Measurements from ENCODE around the gene NPC1L1.

Gene NPC1L1, protein sequence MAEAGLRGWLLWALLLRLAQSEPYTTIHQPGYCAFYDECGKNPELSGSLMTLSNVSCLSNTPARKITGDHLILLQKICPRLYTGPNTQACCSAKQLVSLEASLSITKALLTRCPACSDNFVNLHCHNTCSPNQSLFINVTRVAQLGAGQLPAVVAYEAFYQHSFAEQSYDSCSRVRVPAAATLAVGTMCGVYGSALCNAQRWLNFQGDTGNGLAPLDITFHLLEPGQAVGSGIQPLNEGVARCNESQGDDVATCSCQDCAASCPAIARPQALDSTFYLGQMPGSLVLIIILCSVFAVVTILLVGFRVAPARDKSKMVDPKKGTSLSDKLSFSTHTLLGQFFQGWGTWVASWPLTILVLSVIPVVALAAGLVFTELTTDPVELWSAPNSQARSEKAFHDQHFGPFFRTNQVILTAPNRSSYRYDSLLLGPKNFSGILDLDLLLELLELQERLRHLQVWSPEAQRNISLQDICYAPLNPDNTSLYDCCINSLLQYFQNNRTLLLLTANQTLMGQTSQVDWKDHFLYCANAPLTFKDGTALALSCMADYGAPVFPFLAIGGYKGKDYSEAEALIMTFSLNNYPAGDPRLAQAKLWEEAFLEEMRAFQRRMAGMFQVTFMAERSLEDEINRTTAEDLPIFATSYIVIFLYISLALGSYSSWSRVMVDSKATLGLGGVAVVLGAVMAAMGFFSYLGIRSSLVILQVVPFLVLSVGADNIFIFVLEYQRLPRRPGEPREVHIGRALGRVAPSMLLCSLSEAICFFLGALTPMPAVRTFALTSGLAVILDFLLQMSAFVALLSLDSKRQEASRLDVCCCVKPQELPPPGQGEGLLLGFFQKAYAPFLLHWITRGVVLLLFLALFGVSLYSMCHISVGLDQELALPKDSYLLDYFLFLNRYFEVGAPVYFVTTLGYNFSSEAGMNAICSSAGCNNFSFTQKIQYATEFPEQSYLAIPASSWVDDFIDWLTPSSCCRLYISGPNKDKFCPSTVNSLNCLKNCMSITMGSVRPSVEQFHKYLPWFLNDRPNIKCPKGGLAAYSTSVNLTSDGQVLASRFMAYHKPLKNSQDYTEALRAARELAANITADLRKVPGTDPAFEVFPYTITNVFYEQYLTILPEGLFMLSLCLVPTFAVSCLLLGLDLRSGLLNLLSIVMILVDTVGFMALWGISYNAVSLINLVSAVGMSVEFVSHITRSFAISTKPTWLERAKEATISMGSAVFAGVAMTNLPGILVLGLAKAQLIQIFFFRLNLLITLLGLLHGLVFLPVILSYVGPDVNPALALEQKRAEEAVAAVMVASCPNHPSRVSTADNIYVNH (N-terminal part only)

DNA sequence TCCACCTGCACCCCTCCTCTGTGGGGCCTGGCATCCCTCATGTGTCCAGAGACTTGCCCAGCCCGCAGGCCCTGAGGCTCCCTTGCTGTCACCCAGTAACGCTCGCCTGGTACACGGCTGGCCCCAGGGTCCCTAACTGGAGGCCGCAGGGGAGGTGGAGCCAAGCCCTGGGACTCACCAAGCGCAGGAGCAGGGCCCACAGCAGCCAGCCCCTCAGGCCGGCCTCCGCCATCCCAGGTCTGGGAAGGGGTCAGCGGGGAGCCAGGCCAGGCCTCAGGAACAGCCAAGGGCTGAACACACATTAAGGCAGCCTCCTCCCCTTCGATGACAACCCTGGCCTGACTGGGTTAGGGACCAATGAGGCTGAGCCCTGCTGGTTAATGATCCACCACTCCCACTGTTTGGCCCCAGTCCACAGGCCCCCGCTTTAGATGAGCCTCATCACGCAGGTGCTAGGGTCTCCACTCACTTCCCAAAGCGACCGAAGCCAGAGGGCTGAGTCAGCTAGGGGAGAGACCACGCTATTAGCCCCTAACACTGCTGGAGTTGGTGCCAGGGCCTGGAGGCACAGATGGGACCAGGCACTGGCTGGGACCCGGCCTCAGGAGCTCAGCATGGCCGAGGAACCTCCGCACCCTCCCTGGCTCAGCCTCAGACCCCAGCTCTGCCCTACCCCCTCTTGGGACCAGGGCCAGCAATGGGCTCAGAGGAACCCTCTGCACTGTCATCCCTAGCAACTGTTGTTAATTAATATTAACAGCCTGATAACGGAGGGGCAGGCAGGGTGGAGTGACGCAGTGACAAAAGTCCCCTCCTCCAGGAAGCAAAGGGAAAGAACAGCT lies at the start of gene NPC1L1:
Gene NPC1L1 (minus strand): TSS at position 303 of the 842 bp plus-strand sequence. CDS start 71 bp downstream, at position 232.
- Mint-ChIP-seq H3K27ac (no peak within 1 kb of the TSS), H3K4me3 (no peak within 1 kb of the TSS), H3K4me1 (no peaks in the 10 kb centered on the region), H3K36me3 (no peaks in the 10 kb centered on the region), H3K27me3 (peaks cover 0 to 11% of the 10 kb centered on the region in 2 donors), H3K9me3 (no peaks in the 10 kb centered on the region)
- DNase-seq (no peak), ATAC-seq (replicated peaks) (no peak)

DNA sequence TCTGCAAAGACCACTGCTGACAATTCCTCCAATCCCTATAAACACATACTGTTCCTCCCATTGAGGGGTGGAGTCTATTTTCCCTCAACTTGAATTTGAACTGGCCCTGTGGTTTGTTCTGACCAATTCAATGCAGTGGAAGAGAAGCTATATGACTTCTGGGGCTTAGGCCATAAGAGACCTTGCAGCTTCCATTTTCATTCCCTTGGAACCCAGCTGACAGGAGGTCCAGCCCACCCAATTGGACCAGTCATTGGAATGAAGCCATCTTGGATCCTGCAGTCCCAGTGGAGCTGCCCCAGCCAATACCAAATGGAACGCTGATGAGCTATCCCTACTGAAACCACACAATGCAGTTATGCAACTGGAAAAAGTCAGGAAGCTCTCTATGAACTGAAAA lies 49.8 kb upstream of the NPC1L1 start:
- no peak overlapping the region for H3K27ac Mint-ChIP-seq
- no peaks in the 10 kb centered on the region for H3K9me3 Mint-ChIP-seq
- no peak for DNase-seq
- ATAC-seq (replicated peaks) = no peak
- H3K27me3 Mint-ChIP-seq = peaks cover 13 to 24% of the 10 kb centered on the region in 2 donors
- peaks cover 5 to 9% of the 10 kb centered on the region in 2 donors for H3K4me1 Mint-ChIP-seq
- H3K36me3 Mint-ChIP-seq = no peaks in the 10 kb centered on the region
- H3K4me3 Mint-ChIP-seq = no peak overlapping the region

DNA sequence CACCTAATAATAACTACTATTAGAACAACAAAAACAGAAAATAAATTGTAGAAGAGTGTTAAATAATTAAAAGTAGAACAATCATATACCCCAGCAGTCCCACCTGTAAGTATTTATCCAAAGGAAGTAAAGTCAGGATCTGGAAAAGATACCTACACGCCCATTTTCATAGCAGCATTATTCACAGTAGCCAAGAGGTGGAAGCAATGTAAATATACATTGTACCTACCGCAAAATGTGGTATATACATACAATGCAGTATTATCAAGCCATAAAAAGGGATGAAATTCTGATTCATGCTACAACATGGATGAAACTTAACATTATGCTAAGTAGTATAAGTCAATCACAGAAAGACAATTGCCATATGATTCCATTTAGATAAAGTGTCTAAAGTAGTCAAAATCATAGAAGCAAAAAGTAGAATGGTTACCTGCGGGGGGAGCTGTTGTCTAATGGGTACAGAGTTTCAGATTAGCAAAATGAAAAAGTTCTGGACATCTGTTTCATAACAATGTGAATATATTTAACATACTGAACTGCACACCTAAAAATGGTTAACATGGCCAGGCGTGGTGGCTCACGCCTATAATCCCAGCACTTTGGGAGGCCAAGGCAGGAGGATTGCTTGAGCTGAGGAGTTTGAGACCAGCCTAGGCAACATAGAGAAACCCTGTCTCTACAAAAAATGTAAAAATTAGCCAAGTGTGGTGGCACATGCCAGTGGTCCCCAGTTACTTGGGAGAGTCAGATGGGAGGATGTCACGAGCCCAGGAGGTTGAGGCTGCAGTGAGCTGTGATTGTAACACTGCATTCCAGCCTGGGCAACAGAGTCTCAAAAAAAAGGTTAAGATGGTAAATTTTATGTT lies 46.9 kb upstream of the NPC1L1 start:
- Mint-ChIP-seq H3K36me3 (no peaks in the 10 kb centered on the region), H3K27me3 (peaks cover 6 to 13% of the 10 kb centered on the region in 2 donors), H3K27ac (peak overlapping the region; percentile 26), H3K4me1 (peaks cover 6 to 9% of the 10 kb centered on the region in 2 donors), H3K4me3 (no peak overlapping the region), H3K9me3 (no peaks in the 10 kb centered on the region)
- peak; percentile 83 to 84 for ATAC-seq (replicated peaks)
- peak; percentile 23 for DNase-seq

DNA sequence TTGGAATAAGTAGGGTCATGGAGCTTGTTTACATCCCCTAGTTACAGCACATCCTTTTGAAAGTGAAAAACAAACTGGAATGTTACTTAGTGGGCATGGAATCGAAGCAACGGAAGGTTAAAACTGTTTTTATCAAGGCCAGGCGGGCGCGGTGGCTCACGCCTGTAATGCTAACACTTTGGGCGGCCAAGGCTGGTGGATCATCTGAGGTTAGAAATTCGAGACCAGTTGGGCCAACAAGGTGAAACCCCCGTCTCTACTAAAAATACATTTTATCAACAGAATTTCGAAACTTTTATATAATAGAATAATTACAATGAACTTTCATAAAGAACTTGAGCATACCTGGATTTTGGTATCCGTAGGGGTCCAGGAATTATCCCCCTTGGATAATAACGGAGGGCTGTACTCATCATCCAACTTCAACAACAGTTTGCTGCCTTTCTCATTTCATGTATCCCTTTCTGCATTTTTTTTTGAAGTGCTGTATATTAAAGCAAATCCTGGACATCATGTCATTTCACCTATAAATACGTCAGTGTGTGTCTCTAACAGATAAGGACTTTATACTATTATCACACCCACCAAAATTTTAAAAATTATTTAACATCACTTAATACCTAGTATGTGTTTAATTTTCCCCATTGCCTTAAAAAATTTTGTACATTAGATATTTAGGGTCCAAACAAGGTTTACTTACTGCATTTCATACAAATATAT lies 42.2 kb upstream of the NPC1L1 start:
- H3K9me3 Mint-ChIP-seq = no peaks in the 10 kb centered on the region
- H3K36me3 Mint-ChIP-seq = peaks cover 13 to 29% of the 10 kb centered on the region in 2 donors
- peaks cover 24 to 48% of the 10 kb centered on the region in 2 donors for H3K4me1 Mint-ChIP-seq
- DNase-seq = no peak
- peak overlapping the region; percentile 90 for H3K27ac Mint-ChIP-seq
- ATAC-seq (replicated peaks) = no peak
- H3K27me3 Mint-ChIP-seq = no peaks in the 10 kb centered on the region
- H3K4me3 Mint-ChIP-seq = peak overlapping the region; percentile 90 to 92

DNA sequence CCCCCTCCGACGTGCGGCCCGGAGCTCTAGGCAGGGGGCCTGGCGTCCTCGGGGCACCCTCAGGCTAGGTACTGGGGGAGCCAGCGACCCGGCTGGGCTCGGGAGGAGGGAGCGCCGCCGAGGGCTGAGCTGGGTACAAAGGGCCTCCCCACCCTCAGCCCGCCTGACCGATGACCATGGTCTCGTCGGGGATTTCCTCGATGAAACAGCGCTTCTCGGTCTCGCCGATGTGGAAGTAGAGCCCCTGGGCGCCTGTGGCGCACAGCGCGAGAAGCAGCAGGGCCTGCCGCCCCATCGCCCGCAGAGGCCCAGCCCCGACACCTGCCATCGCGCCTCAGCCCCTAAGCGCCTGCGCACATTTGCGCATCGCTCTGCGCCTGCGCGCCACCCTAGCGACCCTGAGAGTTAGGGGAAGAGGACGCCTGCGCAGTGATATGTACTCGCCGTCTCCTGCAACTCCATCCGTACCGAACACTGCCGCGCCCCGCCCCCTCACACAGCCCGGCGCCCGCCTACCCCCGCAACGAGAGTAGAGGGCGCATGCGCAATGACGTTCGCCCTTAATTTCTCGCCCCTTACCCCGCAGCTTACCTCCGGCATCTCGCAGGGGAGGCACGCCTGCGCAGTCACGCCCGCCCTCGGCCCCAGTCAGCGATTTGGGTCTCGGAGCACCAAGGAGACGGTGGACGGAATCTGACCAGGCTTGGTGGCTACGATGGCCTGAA lies 40.9 kb upstream of the NPC1L1 start, which contains the start of gene TMED4:
Gene TMED4 (minus strand): TSS at position 353 of the 725 bp plus-strand sequence. CDS start 25 bp downstream, at position 328.
- peaks cover 13 to 31% of the 10 kb centered on the region in 2 donors for H3K36me3 Mint-ChIP-seq
- no peaks in the 10 kb centered on the region for H3K27me3 Mint-ChIP-seq
- H3K27ac Mint-ChIP-seq = peak within 1 kb of the TSS; percentile 90
- H3K4me3 Mint-ChIP-seq = peak within 1 kb of the TSS; percentile 90 to 92
- no peaks in the 10 kb centered on the region for H3K9me3 Mint-ChIP-seq
- DNase-seq (peak; percentile 100), ATAC-seq (replicated peaks) (peak; percentile 89 to 92)
- peaks cover 23 to 44% of the 10 kb centered on the region in 2 donors for H3K4me1 Mint-ChIP-seq

DNA sequence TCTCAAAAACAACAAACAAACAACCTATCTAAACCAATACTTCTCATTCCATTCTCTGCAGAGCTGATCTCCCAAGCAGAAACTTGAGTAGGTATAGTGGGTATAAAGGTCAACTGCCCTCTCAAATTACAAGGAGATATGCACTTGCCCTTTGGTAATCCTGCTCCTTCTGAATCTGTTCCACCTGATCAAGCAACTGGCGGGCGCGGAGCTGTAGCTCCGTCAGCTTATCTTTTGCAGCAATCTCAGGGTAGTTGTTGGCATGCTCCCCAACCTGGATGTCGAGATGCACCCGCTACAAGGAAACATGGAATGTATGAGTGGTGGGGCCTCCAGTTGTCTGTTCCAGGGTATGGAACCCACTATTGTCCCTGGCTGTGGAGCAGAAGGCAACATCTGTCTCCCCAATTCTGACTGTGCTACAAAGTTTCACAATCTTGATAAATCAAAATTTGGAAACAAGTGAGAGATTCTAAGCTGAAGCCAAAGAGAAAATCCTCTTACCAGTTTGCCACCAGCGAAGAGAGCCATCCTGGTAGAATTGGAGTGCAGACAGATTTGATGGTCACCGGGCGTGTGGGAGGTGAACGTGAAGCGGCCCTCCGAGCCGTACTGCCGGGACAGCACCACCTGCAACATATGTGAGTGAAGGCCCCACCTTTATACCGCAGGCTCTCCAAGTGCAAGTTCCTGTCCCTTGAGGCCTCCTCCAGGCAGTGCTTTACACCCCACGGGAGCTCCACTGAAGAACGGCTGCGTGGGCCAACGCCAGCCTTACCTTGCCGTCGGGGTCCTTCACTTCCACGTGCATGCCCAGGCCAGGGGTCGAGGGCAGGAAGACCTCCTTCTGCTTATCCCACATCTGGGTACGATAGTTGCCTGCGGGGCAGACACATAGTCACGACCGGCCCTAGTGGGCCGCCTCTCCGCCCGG lies 40.1 kb upstream of the NPC1L1 start:
- peak overlapping the region; percentile 90 for H3K27ac Mint-ChIP-seq
- H3K36me3 Mint-ChIP-seq = peaks cover 14 to 32% of the 10 kb centered on the region in 2 donors
- peaks cover 23 to 45% of the 10 kb centered on the region in 2 donors for H3K4me1 Mint-ChIP-seq
- no peaks in the 10 kb centered on the region for H3K9me3 Mint-ChIP-seq
- no peaks in the 10 kb centered on the region for H3K27me3 Mint-ChIP-seq
- DNase-seq (peak; percentile 35), ATAC-seq (replicated peaks) (peak; percentile 53 to 54)
- H3K4me3 Mint-ChIP-seq = peak overlapping the region; percentile 90 to 92

DNA sequence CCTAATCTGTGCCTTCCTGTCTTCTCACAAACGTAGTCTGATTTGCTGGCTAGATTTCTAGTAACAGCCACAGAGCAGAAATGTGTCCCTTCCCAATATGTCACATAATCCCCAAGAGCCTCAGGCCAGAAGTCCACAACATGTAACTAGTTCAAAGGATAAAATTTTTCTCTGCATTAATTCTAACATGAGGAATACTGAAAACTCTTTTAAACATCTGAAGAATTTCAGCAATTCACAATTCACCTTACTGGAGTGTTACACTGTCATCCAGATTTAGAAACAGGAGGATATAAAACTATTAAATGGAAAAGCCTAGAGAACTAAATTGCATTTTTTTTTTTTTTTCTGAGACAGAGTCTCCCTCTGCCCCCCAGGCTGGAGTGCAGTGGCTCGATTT lies 35.1 kb upstream of the NPC1L1 start:
- H3K9me3 Mint-ChIP-seq = no peaks in the 10 kb centered on the region
- H3K27ac Mint-ChIP-seq = peak overlapping the region; percentile 48
- H3K27me3 Mint-ChIP-seq = no peaks in the 10 kb centered on the region
- peaks cover 41 to 63% of the 10 kb centered on the region in 2 donors for H3K36me3 Mint-ChIP-seq
- no peak for DNase-seq
- H3K4me1 Mint-ChIP-seq = peaks cover 31 to 64% of the 10 kb centered on the region in 2 donors
- H3K4me3 Mint-ChIP-seq = no peak overlapping the region
- no peak for ATAC-seq (replicated peaks)

DNA sequence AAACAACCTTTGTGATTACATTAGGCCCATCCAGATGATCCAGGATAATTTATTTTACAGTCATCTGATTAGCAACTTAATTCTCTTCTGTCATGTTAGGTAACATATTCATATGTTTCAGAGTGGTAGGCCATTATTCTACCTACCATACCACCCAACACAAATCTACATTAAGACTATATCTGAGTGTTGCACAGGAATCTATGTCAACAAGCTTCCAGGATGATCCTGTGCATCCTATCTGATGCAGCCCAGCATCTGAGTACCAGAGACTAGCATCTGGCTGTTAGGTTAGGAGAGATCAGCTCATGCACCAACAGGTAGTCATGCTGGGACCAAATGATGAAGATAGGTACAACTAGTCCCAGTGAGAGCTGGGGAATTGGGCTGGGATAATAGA lies 33.9 kb upstream of the NPC1L1 start:
- peaks cover 27 to 52% of the 10 kb centered on the region in 2 donors for H3K4me1 Mint-ChIP-seq
- H3K36me3 Mint-ChIP-seq = peaks cover 40 to 62% of the 10 kb centered on the region in 2 donors
- no peaks in the 10 kb centered on the region for H3K27me3 Mint-ChIP-seq
- no peaks in the 10 kb centered on the region for H3K9me3 Mint-ChIP-seq
- peak overlapping the region; percentile 87 to 99 for H3K4me3 Mint-ChIP-seq
- H3K27ac Mint-ChIP-seq = peak overlapping the region; percentile 16
- ATAC-seq (replicated peaks) (no peak), DNase-seq (no peak)

DNA sequence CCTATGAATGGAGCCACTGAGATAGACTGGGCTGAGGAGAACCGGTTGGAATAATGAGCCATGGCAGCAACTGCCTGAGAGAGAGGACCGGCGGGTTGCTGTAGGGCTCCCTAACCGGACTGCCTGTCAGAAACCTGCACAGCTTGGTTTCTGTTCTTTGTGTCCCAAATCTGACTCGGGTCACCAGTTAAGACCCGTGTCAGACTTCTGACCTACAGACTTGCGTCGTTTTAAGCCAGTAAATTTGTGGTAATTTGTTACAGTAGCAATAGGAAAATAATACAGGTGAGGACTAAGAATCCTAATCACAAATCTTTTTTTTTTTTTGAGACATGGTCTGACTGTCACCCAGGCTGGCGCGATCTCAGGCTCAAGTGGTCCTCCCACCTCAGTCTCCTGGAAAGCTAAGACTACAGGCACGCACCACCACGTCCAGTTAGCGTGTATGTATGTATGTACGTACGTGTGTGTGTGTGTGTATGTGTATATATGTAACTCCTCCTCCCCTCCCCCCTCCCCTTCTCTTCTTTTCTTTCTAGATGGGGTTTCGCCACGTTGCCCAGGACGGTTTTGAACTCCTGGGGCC lies 33.2 kb upstream of the NPC1L1 start:
- DNase-seq = no peak
- Mint-ChIP-seq H3K27ac (peak overlapping the region; percentile 98), H3K9me3 (no peaks in the 10 kb centered on the region), H3K27me3 (no peaks in the 10 kb centered on the region), H3K4me3 (peak overlapping the region; percentile 87 to 99), H3K4me1 (peaks cover 22 to 45% of the 10 kb centered on the region in 2 donors), H3K36me3 (peaks cover 42 to 60% of the 10 kb centered on the region in 2 donors)
- no peak for ATAC-seq (replicated peaks)
